C4-2B (cell line): Measurements from ENCODE around the gene ADGRA1.

Source experiments
- CTCF ChIP-seq: fragments of 450-650 bp; conservative IDR thresholded peaks from 2 replicates; pipeline ENCODE4 v1.5.1; 2017; ENCODE audit warnings: mild to moderate bottlenecking
- ZFX ChIP-seq: fragments of 450-650 bp; IDR thresholded peaks from 2 replicates; pipeline ENCODE4 v1.6.1; 2017

GRCh38 chr10:133045556-133046389, 42.0 kb upstream of the ADGRA1 start:
- TF ChIP-seq CTCF (no peak), ZFX (no peak)
